HG03095 (cell line): ENCODE data around the gene ALKBH7.
"Not testable (repeated sequence)": the region's sequence is repeated elsewhere in the genome, so short reads cannot be mapped to it uniquely, and the experiment has no call there.

Experiments used
- ATAC-seq: cut with Tn5 transposase; IDR thresholded peaks from one replicate; pipeline ENCODE4 v1.9.1; 2021; ENCODE audit warnings: moderate library complexity; ENCODE audit not compliant: unreplicated experiment

ALKBH7 gene

DNA sequence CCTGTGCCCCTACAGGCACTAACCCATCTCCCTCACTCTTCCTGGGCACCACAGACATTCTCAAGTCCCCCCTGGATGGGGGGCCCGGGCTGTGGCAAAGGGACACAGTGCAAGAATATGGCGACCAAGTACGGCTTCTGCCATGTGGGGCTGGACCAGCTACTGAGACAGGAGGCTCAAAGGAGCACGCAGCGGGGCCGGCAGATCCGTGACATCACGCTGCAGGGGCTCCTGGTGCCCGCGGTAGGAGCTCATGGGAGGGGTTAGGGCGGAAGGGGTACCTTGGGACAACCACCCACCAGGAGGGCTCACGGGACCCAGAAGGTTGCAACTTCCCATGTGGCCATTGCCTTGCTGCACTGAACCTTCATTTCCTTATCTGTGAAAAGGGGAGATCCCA lies 23.7 kb downstream of the ALKBH7 start:
- ATAC-seq = no peak

DNA sequence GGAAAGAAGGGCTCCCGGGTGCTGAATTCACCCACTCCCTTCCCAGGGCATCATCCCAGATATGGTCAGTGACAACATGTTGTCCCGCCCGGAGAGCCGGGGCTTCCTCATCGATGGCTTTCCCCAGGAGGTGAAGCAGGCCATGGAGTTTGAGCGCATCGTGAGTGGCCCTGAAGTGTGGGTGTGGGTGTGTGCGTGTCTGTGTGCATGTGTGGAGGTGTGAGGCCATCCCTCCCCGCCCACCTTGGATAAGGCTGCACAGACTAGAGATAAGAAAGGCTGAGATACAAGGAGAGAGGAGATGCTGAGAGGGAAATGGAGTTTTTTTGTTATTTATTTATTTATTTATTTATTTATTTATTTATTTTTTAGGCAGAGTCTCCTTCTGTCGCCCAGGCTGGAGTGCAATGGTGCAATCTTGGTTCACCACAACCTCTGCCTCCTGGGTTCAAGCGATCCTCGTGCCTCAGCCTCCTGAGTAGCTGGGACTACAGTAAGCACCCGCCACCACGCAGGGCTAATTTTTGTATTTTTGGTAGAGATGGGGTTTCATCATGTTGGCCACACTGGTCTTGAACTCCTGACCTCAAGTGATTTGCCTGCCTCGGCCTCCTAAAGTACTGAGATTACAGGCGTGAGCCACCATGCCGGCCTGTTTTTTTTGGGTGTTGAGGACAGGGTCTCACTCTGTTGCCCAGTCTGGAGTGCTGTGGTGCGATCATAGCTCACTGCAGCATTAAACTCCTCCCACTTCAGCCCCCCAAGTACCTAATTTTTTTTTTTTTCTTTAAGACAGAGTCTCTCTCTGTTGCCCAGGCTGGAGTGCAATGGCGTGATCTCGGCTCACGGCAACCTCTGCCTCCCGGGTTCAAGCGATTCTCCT lies 27.7 kb downstream of the ALKBH7 start:
- ATAC-seq = not testable (repeated sequence)

DNA sequence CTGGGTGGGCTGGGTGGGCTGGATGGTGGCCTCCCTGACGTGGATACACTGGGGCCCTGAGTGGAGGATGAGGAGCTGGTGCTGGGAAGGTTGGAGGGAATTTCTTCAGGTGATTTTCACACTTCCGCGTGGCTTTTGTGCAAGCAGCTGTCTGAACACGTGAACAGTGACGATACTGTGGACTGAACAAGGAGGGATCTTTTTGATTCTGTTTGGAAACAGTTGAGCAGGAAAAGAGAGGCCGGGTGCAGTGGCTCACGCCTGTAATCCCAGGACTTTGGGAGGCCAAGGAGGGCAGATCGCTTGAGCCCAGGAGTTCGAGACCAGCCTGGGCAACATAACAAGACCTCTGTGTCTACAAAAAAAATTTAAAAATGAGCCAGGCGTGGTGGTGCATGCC lies 29.5 kb downstream of the ALKBH7 start:
- no peak for ATAC-seq

DNA sequence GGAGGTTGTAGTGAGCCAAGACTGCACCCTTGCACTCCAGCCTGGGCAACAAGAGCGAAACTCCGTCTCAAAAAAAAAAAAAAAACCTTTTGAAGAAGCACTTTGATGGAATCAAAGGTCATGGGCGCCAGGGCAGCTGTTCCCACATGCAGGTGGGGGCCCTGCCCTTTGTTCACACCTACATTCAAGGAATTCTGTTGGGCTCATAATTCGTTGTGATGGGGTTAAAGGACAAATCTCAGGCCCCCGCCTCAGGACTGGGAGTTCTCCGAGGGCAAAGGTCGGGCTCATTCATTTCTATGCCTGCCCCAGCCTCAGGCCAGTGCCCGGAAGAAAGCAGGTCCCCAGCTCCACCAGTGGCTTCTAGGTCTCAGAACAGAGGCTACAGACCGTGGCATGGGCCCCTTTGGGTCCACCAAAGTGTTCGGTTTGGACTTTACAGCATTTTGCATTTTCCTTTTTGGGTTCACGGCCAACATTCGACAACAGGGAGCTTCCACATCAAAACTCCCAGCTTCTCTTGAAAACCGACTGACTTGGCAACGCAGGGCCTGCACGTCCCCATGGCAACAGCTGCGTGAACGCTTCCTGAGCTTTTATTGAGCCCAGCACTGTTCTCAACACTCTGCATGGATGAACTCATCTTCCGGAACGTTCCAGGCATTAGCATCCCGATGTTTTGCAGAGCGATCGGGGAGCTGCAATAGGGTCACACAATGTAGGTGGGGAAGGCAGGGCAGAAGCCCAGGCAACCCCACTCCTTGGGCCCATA lies 30.4 kb downstream of the ALKBH7 start:
- no peak for ATAC-seq

DNA sequence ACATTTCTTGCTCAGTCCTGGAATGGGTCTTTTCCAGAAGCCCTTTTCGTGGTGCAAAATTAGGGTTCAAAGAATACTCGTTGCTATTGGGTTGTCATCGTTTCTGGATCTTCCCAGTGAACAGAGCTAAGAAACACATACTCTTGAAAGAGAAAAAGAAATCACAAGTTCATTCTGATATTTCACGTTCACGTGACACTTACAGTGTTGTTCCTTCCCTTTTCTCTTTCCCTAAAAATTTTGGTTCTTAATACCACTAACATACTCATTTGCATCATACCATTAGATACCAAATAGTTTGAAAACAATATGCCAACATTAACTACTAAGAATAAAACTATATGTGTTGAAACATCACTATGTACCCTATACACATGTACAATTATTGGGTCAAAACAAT lies 33.8 kb downstream of the ALKBH7 start:
- no peak for ATAC-seq

DNA sequence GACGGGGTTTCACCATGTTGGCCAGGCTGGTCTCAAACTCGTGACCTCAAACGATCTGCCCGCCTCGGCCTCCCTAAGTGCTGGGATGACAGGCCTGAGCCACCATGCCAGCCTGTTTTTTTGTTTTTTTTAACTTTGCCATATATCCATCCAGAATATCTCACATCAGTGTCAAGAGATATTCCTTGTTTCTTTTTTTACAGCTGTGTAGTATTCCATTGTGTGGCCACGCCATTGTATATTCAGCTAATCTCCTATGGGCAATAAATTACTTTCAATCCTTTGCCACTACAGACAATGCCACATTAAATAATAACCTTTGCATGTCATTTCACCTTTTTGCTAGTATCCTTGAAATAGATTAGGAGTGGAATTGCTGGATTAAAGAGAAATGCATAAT lies 36.8 kb downstream of the ALKBH7 start:
- ATAC-seq = no peak

DNA sequence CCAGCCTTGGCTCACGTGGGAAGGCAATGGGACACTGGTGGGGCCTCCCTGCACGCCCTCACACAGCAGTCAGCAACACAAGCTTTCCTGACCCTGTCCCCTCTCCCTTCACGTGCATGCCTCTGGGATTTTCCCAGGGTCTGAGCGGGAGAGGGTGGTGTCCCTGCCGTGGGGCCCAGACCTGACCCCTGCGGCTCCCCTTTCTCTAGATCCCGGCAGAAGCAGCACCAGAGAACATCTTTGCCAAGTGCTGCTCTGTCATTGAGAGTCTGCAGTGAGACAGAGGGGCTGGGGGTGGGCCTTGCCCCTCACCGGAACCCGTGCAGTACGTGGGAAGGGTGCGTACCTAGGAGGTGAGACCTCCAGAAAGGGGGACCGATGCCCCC lies 39.5 kb downstream of the ALKBH7 start:
- no peak for ATAC-seq

DNA sequence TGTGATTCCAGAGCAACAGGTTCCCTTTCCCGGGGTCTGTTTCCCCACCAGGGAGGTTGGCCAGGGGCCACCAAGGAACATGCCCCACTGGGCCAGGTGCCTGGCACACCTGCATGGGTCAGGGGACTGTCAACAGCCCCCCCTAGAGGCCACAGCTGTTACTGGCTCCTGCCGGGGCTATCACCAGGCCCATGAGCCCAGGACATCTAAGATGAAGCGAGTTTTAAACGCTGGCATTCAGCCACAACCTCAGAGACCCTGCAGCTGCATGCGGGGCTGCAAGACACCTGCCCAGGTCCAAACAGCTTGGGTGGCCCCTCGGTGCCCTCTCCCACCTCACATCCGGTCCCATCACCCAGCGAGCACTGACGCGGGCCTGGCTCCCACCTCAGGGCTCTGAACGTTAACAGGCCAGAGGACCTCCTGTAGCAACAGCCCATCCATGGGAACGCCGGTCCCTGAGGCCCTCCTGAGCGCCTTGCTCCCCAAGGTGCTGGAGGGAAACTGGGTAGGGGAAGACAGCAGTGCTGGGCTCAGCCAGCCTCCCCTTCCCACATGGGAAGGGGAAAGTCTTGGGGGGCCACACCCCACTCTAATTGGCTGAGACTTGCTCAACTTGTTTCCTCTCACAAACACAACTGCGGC lies 40.0 kb downstream of the ALKBH7 start:
- no peak for ATAC-seq

DNA sequence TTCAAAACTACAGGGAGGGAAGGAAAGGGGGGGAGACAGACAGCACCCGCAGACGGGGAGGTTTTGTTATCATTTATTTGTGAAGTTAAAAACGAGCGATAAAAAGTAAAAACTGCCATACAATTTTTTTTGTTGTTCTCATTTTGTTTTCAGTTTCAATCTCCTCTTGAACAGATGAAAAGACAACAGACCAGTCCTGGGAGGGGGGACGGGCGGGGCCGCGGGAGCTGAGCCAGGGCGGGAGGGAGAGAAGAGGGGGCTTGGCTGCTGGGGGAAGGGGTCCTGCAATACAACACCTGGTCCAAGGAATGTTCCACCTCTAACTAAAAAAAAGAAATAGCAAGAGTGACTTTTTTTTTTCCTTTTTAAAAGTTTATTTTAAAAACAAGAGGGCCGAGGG lies 40.7 kb downstream of the ALKBH7 start:
- no peak for ATAC-seq

DNA sequence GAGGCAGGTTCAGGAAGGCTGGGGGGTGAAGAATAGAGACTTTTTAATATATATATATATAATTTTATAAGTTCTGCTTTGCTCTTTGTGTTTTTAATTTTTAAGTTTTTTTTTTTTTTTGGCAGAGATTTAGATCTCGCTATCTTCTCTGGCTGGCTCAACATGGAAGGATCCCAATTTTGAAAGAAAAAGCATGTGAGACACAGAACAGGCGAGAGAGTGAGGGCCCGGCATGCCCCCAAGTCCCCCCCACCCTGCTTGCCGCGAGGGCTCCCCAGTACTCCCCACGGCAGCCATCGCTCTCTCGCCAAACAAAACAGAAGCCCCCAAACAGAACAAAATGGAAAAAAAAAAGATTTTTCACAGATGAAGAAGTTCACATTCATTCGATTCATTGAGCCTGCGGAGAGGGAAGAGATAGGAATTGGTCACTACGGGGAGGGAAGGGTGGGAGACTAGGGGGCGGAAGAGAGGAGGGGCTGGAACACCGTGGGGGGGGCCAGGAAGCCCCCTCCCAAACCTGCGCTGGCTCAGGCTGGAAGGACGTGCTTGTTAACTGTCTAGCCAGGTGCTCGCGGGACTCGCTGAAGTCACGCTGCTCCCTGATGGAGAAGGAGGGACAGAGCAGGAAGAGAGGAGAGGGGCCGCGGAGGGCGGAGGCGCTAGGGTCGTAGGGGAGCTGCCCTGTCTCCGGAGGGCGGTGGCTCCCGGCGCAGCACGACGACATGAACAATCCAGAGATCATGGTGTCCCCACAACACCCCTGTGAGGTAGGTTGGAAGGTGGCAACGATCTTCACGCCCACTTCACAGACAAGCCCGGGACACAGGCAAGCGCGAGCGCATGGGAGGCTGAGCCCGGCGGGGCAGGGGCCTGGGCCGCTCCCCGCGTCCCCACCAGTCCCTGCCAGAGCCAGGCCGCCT lies 41.4 kb downstream of the ALKBH7 start:
- no peak for ATAC-seq

DNA sequence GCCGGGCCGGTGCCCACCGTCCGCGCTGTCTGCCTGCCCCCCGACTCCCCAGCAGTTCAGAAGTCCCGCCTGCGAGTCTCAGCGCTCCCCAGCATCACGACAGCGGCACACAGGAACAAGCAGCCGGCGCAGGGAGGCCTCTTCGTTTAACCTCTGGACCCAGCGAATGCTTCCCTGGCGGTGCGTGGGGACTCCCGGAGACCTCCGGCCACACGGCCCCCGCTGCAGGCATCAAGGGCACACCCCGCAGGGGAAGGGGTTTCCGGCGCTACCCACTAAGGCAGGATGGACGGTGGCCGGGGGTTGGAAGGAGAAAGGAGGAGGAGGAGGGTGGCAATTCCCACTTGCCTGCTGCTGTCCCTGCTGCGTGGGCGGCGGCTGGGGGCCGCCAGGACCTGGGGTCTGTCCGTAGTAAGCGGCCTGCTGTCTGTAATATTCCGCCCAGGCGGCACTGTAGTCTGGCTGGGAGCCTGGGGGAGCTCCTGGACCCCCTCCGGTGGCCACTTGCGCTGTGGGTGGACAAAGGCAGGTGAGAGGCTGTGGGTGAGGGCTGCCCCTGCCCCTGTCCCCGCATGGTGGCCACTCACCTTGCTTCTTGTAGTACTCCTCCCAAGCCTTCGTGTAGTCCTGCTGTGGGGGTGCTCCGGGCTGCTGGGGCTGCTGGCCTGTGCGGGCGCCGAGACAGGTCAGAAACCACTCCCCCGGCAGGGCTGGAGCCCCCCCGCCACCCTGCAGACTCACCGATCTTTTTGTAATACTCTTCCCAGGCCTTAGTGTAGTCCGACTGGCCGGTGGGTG lies 42.4 kb downstream of the ALKBH7 start:
- ATAC-seq = no peak

DNA sequence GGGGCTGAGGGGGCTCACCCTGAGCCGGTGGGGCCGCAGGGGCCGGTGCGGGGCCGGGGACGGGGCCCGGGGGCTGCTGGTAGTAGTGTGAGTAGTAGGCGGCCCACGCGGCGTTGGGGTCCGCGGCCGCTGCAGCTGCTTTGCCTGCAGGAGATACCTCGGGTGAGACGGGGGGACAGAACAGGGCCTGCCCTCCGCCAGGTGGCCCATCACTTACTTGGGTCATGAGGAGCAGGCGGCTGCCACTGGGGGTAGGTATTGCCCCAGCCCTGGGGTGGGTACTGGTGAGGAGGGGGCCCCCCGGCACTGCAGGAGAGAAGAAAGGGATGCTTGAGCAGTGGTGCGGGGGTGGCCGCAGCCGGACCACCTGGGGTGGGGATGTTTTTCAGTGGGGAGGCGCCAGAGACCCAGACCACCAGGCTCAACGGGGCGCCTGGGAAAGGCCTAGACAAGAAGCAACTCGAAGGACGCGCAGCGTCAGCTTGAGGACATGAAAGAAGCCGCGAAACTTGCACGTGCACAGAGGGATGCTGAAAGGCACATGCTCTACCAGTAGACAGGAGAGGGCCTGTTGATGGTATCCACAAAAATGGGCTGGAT lies 43.1 kb downstream of the ALKBH7 start:
- ATAC-seq = no peak

DNA sequence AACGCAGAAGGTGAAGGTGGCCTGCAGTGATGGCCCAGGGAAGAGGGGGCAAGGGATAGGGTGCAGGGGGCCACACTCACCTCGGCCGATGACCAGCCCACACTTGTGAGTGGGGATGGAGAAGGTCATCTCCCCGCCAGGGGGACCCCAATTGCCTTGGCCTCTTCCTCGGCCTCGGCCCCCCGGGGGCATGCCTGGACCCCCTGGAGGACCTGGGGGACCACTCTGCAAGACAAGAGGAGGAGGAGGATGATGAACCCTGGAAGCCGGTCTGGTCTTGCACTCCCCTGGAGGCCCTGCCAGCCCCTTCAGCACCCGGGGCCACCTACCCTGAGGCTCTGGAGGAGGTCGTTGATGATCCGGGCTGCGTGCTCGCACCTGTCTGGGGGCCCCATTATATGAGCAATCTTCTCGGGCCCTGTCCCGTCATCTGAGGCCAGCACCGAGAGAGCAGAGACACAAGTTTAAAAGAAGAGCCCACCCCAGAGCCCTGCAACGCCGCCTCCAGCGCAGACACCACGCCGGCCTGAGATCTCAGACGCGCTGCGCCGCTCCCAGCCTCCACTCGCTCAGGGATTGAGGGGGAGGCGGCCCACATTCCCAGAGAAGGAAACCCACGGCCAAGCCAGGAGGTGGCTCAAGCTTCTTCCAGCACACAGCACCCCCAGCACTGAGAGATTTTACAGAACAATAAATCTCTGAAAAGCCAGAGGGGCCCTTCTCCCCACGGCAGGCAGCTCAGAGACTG lies 44.2 kb downstream of the ALKBH7 start:
- ATAC-seq = no peak

DNA sequence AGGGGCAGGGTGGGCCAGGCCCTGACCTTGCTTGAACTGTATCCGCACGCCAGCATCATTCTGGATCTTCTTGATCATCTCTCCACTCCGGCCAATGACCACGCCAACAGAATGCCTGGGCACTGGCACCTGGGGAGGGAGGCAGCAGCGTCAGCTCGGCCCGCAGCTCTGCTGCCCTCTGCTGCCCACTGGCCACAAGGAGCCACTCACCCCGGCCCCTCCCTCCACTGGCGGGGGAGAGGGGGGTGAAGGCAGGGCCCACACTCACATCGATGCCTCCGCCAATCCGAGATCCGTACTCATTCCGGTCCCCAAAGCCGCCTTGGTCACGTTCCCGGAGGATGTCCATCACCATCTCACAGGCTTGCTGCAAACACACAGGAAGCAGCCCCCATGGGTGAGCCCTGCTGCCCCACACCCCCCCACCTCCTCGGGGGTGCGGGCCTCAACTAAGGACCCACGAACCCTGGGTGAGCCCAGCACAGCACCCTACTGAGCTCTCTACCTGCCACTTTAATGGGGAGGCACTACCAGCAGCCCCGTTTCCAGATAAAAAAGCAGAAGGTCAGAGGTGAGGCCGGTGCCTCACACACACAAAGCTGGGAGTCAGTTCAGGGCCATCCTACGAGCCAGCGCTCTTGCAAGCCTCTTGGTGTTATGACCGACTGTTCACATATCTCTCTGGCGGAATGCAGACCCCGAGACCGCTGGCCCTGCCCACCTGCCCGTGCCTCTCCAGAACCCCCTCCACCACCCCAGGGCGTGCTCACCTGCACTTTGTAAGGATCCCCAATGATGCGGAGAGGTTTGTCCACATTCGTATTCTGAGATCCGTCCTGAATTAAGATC lies 45.3 kb downstream of the ALKBH7 start:
- no peak for ATAC-seq

DNA sequence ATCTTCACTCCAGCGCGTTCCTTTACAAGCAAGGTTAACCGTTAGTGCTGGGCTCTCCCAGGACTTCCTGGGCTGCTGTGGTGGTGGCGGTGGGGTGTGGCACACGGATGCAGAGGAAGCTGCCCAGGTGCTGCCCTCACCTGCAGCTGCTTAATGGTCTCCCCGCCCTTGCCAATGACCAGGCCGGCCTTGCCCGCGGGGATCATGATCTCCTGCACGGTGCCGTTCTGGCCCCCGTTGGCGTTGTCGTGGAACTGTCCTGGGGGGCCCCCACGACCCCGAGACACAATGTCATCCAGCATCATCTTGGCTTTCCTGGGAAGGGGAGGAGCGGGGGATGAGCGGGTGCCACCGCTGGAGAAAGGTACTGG lies 46.0 kb downstream of the ALKBH7 start:
- no peak for ATAC-seq

DNA sequence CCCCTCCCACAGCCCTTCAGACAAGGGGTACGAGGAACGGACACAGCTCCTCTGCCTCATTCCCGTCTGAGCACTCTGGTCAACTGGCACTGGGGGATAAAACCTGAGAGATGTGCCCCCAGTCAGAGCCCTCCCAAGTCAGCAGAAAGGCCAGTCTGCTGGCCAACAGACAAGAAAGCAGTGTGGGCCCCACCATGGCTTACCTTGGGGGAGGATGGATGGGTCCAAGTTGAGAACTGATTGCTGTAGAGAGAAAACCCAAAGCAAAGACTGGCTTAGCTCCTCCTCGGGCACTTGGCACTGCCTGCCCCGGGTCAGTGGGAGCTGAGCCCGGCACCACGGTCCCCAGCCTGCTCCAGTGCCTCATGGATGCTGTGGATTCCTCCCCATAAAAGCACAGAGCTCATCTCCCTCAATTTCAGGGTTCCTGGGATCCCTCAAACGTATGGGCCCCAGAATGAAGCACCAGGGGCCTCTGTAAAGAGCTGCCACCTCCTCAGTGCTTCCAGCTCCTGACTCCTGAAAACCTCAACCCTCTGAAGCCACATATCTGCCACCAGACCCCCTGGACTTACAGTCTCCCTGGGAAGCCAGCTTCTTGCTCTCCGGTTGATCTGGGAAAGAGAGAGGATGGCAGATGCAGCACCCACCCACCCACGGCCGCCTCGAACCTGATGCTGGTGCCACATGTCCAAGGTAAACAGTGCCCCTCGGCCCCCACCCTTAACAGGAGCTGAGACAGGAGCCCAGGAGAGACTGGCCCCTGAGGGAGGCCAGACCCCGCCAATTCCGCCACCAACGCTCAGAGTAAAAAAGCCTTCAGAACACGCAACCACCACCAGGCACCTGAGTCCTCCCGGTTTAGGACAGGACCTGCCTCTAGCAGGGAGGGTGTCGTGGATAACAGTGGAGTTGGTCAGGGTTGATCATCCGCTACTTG lies 48.8 kb downstream of the ALKBH7 start:
- no peak for ATAC-seq
